Fibroblast of skin of scalp (primary cell): ENCODE results near the gene AGTRAP.

Source experiments
- DNase-seq: peaks from one replicate; pipeline ENCODE4 v3.0.0-alpha.2; 2013

Gene AGTRAP

GRCh38 chr1:11736746-11737639 lies 1.1 kb downstream of the AGTRAP start:
- DNase-seq = peak; percentile 46

- DNase-seq = no peak
These were observed 2.2 kb downstream of the AGTRAP start for GRCh38 chr1:11738096-11738495.

- DNase-seq = no peak
These were observed 2.8 kb downstream of the AGTRAP start for GRCh38 chr1:11738783-11739182.

DNA sequence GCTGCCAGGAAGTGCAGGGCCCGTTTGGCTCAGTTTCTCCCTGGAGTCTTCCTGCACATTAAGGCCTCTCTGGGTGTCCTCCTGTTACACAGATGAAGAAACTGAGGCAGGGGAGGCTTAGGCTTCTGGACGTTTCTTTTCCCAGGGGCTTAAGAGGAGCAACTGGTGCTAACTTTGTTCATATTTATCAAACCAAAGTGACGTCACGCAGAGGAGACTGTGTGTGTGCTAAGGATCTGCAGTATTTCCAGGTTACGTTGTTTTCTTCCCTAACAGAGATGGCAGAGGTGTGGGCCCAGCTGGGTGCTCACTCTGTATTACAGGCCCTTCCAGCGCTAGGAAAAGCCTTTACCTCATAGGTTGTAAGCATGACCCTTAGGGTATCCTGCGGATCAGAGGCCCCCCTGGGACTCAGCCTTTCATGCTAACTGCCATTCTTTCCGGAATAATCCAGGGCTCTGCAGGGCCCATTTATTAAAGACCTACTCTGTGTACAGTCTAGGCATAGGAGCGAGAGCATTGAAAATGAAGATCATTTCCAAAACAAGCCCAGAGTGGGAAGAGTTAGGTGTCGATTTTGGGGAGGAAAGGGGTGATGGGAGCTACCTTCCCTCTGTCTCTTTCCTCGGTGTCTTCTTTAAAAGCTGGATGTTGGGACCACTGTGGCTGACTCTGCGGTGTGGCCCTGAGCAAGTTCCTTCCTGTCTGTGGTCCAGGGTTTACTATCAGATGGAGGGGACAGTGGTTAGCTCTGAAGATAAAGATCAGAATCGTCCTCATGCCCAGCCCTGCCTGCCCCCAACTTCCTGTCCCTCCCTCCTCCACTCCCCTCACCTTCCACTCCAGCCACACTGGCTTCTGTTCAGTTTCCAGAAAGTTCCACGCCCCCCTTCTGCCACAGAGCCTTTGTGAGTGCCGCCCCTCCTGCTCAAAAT lies 4.6 kb downstream of the AGTRAP start:
- no peak for DNase-seq

- DNase-seq = no peak
These were observed 5.5 kb downstream of the AGTRAP start for GRCh38 chr1:11741482-11741881.

DNA sequence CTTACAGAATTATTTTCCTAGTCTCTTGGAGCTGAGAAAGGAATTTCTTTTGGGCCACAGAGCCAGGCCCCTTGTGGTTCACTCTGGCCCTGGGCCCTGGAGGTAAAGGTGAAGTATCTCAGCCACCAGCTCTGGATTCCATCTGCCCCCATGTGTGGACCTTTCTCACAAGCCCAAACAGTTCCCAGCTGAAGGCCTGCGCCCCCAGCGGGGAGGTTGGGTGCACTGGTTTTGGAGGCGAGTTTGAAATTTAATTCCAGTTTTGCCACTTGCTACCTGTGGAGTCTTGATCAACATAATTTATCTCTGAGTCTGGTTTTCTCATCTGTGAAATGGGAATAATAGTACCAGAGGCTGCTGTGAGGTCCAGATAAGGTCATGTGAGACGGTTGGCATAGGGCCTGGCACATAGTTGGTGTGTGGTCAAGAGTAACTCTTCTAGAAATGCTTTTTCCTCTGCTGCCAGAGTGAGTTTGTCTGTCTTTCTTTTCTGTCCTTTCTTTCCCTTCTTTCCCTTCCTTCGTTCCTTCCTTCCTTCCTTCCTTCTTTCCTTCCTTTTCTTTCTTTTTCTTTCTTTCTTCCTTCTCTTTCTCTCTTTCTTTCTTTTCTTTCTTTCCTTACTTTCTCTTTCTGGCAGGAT lies 6.1 kb downstream of the AGTRAP start:
- DNase-seq = no peak

DNA sequence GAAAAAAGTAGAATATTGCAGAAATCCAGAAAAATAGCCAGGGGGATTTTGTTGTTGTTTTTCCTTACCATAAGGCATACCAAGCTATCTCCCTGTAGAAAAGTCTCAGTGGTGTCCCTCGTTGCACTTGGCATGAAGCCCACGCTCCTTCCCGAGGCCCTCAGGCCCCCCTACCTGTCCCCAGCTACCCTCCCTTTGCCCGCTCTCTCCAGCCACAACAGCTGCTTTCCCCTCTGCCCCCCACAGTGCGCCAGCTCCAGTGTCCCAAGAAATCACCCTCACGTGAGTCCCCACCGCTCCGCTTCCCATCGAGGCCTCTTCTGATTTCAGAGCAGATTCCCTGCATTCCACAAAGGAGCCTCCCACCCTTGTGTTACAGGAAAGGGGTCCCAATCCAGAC lies 8.4 kb downstream of the AGTRAP start:
- DNase-seq = no peak

DNA sequence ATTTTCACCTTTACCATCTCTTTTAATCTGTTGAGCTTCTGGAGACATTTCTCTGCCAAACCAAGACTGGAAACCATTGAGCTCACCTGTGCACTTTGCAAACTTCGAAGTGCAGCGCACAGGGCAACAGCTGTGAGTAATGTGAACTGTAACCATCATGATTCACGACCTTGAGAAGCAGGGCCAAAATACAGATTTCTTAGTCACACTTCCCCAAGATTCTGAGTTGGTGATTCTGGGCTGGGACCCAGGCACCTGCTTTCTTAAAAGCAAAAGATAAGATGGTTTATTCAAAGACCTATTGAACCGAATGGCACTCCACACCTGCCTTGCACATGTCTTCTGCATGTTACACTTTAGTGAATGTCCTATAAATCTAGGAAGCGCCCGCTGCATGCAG lies 10.2 kb downstream of the AGTRAP start:
- DNase-seq = no peak

DNA sequence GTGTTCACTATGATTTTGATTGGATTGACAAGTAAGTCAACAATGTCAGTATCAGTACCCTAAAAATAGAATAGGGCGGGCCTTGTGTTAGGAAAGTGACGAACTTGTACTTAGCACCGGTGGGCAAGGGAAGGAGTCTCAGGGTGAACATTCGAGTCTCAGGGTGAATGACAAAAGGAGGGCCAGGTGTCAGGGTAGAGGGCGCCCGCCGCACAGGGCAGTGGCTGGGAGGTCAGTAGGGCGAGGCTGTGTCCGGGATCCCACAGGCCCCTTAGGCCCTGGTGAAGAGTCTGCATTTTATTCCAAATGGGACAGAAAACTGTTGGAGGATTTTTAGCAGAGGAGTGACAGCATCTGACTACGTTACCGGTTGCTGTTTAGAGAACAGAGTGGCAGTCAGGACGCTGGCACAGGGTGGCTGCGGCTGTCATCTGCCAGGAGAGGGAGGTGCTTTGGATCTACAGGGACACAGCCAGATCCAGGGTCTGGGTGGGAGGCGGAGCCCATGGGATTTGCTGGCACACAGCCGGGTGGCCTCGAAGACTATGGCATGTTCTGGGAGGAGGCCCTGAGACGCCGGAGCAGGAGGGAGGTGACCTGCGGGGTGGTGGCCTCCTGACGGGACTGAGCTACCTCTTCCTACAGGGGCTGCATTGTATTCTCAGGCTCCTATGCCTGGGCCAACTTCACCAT lies 11.0 kb downstream of the AGTRAP start:
- DNase-seq = no peak

DNA sequence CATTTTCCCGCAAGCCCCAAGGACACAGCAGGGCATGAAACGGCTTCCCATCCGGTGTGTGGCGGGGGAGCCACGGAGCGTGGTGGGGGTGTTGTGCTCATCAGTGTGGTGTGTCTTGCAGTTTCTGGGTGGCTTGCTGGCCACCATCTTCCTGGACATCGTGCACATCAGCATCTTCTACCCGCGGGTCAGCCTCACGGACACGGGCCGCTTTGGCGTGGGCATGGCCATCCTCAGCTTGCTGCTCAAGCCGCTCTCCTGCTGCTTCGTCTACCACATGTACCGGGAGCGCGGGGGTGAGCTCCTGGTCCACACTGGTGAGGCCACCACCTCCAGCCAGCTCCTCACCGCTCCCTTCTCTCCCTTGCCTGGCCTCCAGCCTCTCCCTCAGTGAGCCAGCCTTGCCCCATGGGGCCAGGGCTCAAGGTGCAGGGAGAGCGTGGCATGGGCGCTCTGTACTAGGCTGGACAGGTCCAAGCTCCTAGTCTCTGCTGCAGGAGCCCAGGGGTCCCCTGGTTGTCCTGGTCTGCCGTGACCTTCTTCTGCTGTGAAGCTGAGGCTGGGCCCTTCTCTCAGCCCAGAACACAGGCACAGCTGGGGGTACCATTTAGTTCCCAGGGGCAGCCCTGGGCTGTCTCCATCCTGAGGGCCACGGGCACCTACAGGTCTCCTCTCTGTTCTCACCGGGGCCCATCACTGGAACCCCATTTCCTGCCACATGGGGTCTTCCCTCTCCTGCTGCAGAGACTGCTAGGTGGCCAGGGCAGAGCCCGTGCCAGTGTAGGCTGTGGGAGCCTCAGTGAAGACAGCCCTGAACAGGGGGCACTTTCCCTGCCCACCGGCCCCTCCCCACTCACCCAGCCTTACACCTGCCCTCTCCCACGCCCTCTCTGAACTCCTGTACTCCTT lies 12.6 kb downstream of the AGTRAP start:
- DNase-seq = no peak

DNA sequence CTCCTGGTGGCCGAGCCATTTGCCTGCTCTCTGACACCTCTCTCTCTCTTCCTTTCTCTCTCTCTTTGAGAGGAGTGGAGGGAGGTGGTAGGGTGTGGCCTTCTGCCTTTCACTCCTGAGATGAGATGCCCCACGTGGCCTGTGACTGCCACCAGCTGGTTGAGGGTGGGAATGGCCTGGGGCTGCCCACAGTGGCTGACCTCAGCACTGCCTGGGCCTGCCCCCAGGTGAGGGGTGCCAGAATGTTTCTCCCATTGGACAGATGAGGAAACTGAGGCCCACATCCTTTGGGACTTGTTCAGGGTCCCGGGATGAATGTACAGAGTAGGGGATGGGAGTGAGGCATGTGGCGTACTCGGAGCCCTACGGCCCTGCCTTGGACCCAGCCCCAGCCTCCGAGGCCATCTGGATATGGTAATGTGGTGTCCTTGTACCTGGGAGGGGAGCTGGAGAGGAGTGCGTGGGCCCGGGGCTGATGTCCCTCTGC lies 13.3 kb downstream of the AGTRAP start:
- DNase-seq = no peak

DNA sequence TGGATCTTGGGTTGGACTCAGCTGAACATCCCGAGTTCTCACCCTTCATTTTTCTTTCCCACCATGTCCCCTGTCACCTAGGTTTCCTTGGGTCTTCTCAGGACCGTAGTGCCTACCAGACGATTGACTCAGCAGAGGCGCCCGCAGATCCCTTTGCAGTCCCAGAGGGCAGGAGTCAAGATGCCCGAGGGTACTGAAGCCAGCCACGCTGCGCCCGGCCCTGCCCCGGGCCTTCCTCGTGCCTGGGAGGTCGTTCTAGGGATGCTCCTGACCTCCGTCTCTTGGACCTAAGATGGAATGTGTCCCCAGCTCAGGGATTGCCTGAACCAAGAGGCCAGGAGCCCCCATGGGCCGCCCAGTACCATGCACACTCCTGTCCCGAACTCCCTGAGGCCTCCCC lies 14.1 kb downstream of the AGTRAP start:
- no peak for DNase-seq

- no peak for DNase-seq
These were observed 15.2 kb downstream of the AGTRAP start for GRCh38 chr1:11751087-11751486.

GRCh38 chr1:11752359-11753088 lies 16.6 kb downstream of the AGTRAP start:
- DNase-seq = no peak

- DNase-seq = peak; percentile 71
These were observed 17.7 kb downstream of the AGTRAP start for GRCh38 chr1:11753555-11754208.

DNA sequence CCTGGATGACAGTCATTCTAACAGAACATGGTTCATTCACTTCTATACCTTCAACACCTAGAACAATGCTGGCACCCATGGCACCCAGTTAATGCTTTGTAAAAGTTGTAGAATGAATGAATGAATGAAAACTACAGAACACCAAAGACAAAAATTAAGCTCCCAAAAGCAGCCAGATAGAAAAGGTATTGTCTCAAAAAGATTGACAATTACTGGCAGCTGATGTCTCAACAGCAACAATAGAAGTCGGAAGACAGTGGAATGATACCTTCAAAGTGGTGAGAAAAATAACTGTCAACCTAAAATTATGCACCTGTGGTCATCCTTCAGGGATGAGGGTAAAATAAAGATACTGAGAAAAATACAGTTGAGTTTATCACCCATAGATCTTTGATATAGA lies 21.1 kb downstream of the AGTRAP start:
- no peak for DNase-seq

DNA sequence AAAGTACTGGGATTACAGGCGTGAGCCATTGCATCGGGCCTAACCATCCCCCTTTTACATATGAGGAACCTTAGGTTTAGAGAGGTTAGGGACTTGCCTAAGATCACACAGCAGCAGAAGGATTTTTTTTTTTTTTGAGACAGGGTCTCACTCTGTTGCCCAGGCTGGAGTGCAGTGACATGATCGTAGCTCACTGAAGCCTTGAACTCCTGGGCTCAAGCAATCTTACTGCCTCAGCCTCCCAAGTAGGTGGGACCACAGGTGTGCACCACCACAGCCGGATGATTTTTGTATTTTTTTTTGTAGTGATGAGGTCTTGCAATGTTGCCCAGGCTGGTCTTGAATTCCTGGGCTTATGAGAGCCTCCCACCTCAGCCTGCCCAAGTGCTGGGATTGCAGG lies 23.9 kb downstream of the AGTRAP start:
- DNase-seq = no peak

DNA sequence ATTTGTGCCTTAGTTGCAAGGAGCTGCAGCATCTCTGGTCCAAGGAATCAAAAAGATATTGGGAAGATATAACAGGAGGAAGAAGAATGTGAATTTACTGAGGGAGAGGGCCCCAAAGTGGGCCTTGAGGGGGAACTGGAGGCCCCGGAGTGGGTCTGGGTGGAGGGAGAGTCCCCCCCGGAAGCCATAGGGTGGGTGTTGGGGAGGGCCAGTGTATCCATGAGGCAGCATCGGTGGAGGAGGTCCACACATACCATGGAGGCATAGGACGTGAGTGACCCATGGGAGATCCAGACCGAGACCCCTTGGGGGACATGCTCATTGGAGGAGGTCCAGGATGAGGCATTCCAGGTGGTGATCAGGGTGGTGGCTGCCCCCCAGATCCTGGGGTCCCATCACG lies 25.3 kb downstream of the AGTRAP start:
- DNase-seq = no peak

DNA sequence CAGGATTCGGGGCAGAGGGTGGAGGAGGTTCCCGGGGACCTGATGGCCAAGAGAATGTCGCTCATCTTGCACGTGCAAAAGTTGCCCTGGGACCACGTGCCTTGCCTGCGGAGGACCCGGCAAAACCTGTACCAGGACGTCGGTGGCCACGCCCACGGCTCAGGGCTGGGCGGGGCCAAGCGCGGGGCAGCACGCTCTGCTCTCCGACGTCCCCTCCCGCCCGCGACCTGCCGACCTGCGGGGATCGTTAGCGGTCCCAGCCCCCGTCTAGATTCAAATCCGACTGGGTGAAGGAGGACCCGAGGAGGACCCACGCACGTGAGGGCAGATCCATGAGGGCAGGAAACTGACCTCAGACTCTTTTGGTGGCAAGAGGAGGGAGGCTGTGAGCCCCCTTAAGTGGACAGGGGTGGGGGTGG lies 26.1 kb downstream of the AGTRAP start, which contains the start of gene C1orf167:
Gene C1orf167, plus strand, starts transcription at position 206 of the 419 bp plus-strand sequence. CDS start 2,208 bp downstream, outside the sequence.
- DNase-seq = no peak

DNA sequence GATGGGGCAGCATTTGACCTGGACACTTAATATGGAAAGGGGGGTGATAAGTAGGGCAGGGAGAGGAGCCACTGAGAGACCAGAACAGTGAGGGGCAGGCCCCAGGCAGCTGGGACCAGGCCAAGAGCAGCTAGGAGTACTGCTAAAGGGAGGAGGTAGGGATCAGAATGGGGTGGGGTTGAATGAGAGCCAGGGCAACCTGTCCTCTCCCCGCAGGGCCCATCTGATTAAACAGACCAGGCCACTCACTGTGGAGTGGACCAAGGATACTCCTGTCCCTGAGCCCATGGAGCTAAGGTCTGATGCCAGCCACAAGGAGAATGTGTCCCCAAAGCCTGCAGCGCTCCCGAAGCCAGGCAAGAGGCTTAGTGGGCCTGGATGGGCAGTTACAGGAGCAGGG lies 28.2 kb downstream of the AGTRAP start:
- no peak for DNase-seq
